ENCODE results near the gene SEMA7A.
A peak's percentile ranks its signal among the peaks of the same experiment; 100 is the strongest.

SEMA7A gene

GRCh38 chr15:74406517-74406916, 27.2 kb downstream of the SEMA7A start:
- no peak overlapping the region for H3K4me3 ChIP-seq (ENCODE audit: low read depth, low read length)
- TF ChIP-seq CTCF (conservative IDR thresholded peaks at IDR 0.05; ENCODE audit: low read depth, low read length), result no peak
- DNase-seq (ENCODE audit: low read depth), result no peak

DNA sequence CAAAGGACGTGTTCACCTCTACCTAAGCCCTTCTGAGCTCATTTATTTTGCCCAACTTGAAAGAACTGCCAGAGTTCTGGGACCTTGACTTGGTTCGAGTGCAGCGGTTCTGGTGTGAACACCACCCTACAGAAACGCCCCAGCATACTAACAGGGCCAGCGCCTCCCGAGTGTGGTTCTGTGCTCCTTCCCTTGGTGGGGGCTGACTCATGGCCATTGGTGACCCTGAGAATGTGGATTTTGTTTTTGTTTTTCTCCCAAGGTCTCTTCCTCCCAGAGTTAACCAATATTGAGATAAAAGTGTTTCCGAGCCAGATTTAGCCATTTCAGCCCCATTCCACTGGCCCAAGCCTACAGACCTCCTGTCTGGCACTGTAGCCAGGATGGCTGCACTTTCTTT, 27.9 kb downstream of the SEMA7A start:
- H3K4me3 ChIP-seq (ENCODE audit: low read depth, low read length), result no peak overlapping the region
- TF ChIP-seq CTCF (conservative IDR thresholded peaks at IDR 0.05; ENCODE audit: low read depth, low read length), result no peak
- peak; percentile 27 for DNase-seq (ENCODE audit: low read depth)

- TF ChIP-seq CTCF (conservative IDR thresholded peaks at IDR 0.05; ENCODE audit: low read depth, low read length), result no peak
- H3K4me3 ChIP-seq (ENCODE audit: low read depth, low read length), result no peak overlapping the region
- DNase-seq (ENCODE audit: low read depth), result no peak
Observed at GRCh38 chr15:74403991-74404563, 29.7 kb downstream of the SEMA7A start.

GRCh38 chr15:74403588-74403919, 30.2 kb downstream of the SEMA7A start:
- no peak for TF ChIP-seq CTCF (conservative IDR thresholded peaks at IDR 0.05; ENCODE audit: low read depth, low read length)
- H3K4me3 ChIP-seq (ENCODE audit: low read depth, low read length), result no peak overlapping the region
- DNase-seq (ENCODE audit: low read depth), result no peak

- no peak for TF ChIP-seq CTCF (conservative IDR thresholded peaks at IDR 0.05; ENCODE audit: low read depth, low read length)
- H3K4me3 ChIP-seq (ENCODE audit: low read depth, low read length), result no peak overlapping the region
- DNase-seq (ENCODE audit: low read depth), result no peak
Observed at GRCh38 chr15:74402873-74403587, 30.7 kb downstream of the SEMA7A start.

DNA sequence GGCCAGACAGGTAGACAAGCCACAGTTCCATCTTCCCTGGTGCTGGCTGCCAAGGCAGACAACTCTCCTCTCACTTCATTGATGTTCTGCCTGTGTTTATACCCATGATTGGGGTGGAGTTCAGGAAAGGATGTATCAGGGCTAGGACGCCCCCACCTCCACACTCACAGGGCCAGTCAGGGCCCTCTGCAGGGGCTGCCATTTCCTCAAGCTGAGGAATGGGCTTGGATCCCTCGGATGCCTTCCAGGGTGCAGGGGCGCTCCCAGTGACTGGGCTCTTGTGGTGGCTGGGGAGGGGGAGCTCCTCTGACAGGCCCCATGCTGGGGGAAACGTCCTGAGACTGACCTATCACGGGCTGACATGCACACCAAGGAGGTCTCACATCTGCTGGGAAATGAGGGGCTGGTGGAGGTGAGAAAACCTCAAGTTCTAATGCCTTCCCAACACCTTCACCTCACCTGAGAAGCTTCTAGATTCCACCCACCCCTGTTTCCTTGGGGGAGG, 31.4 kb downstream of the SEMA7A start:
- no peak for DNase-seq (ENCODE audit: low read depth)
- TF ChIP-seq CTCF (conservative IDR thresholded peaks at IDR 0.05; ENCODE audit: low read depth, low read length), result no peak
- no peak overlapping the region for H3K4me3 ChIP-seq (ENCODE audit: low read depth, low read length)

Measured in choroid plexus epithelial cell (primary cell).